Measurements from ENCODE around the gene RAB11FIP4. TPM values are rescaled to one million over a fixed set of nuclear protein-coding genes. Genes with fewer than 3 reads are reported as not detected.

Gene RAB11FIP4
- total and polyA plus RNA-seq, 9 donors, result 1.8 to 16.5 (median 6.4) TPM

GRCh38 chr17:31431852-31432658 is 40.6 kb downstream of the RAB11FIP4 start:
- H3K9me3 ChIP-seq, result no peaks in the 10 kb centered on the region
- no peaks in the 10 kb centered on the region for H3K27me3 ChIP-seq
- DNase-seq, result no peak
- no peaks in the 10 kb centered on the region for H3K4me1 ChIP-seq (ENCODE audit: insufficient read depth)
- no peak for TF ChIP-seq POLR2A (IDR thresholded peaks at IDR 0.05)
- no peak for TF ChIP-seq EP300 (IDR thresholded peaks at IDR 0.05)
- TF ChIP-seq, protein P1, sequence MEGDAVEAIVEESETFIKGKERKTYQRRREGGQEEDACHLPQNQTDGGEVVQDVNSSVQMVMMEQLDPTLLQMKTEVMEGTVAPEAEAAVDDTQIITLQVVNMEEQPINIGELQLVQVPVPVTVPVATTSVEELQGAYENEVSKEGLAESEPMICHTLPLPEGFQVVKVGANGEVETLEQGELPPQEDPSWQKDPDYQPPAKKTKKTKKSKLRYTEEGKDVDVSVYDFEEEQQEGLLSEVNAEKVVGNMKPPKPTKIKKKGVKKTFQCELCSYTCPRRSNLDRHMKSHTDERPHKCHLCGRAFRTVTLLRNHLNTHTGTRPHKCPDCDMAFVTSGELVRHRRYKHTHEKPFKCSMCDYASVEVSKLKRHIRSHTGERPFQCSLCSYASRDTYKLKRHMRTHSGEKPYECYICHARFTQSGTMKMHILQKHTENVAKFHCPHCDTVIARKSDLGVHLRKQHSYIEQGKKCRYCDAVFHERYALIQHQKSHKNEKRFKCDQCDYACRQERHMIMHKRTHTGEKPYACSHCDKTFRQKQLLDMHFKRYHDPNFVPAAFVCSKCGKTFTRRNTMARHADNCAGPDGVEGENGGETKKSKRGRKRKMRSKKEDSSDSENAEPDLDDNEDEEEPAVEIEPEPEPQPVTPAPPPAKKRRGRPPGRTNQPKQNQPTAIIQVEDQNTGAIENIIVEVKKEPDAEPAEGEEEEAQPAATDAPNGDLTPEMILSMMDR (IDR thresholded peaks at IDR 0.05), result no peak
- no peak overlapping the region for H3K27ac ChIP-seq
- no peaks in the 10 kb centered on the region for H3K36me3 ChIP-seq
- no peak overlapping the region for H3K4me3 ChIP-seq
- 61 to 72% (median 66%) methylated on average over 16 of the region's 16 CpGs for WGBS, 3 donors
- intact Hi-C loops (cut with DNase I), result loop anchor here in 2 of 4 donors (10.0 kb wide), 2 partner anchors 93 to 413 kb away; no protein-coding TSS in a partner anchor

DNA sequence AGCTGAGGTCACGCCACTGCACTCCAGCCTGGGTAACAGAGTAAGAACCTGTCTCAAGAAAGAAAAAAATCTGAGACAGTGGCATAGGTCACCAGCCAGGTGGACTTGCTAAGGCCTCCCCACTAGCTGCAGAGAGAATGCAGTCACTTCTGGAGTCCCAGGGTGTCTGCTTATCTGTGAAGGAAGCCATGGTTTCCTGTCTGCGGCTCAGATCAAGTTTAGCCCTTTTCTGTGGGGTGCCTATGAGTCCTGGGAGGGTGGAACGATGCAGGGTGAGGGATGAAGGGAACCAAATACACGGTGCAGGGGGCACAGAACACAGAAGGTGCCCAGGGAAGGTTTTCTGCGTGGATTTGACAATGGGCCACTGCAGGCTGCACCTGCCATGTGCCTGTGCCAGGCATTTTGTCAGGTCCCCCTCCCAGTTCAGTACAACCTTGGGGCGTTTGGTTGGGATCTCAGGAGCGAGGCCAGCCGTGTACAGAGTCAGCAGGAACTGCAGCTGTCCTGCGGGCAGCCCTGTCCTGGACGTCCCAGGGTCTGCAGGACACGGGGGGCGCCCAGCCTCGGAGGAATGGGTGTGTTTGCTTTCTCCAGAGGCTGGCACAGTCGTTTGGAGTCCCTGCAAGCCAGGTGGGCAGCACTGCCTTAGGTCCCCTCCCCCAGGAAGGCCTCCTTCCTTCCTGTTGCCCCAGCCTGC is 41.8 kb downstream of the RAB11FIP4 start:
- 67 to 80% (median 68%) methylated on average over 12 to 14 of the region's 14 CpGs for WGBS, 3 donors
- Histone ChIP-seq H3K27ac (no peak overlapping the region), H3K9me3 (no peaks in the 10 kb centered on the region), H3K4me1 (ENCODE audit: insufficient read depth) (no peaks in the 10 kb centered on the region), H3K27me3 (no peaks in the 10 kb centered on the region), H3K36me3 (no peaks in the 10 kb centered on the region), H3K4me3 (no peak overlapping the region)
- no peak for DNase-seq
- no peak for TF ChIP-seq POLR2A (IDR thresholded peaks at IDR 0.05)
- TF ChIP-seq, protein P1 (IDR thresholded peaks at IDR 0.05), result no peak
- intact Hi-C loops (cut with DNase I), result loop anchor here in 2 of 4 donors (10.0 kb wide), 2 partner anchors 92 to 412 kb away; no protein-coding TSS in a partner anchor

DNA sequence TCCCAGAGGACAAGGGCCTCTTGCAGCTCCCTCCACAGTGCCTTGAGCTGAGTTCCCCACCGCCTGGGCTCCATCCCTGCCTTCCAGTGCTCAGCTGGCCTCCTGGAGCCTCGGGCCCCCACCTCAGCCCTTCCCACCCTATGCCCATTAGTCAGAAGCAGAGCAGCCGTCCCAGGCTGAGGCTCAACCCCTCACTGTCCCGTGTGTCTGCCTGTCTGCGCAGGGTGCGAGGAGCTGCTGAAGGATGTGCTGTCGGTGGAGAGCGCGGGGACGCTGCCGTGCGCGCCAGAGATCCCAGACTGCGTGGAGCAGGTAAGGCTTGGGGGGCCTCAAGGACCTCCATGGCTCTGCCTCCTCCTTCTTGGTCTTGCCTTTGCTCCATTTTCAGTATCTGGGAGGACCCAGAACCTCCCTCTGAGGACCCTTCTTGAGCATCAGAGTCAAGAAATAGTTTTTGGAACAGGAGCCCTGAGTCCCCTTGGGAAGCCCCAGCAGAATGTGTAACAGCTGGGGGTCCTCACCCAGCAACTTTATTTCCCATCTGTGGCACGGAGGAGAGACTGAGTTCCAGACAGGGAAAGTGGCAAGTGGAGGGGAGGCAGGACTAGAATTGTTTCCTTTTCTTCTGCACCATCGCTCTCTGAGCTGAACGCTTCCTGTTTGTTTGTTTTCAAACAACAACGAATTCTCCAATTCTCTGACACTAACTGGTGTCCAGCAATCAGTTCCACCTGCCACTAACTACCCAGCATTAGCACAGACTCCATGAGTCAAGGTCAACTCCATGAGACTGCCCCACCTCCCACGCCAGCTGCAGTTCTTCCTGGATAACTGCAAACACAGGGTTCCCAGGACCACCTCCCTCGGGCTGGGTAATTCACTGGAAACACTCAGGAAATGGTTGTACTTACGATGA is 42.6 kb downstream of the RAB11FIP4 start:
- Histone ChIP-seq H3K27me3 (no peaks in the 10 kb centered on the region), H3K9me3 (no peaks in the 10 kb centered on the region), H3K4me1 (ENCODE audit: insufficient read depth) (no peaks in the 10 kb centered on the region), H3K27ac (no peak overlapping the region), H3K36me3 (no peaks in the 10 kb centered on the region), H3K4me3 (no peak overlapping the region)
- intact Hi-C loops (cut with DNase I), result loop anchor here in 3 of 4 donors (2.0 to 10.0 kb wide), 3 partner anchors 91 to 411 kb away; no protein-coding TSS in a partner anchor
- 57 to 68% (median 57%) methylated on average over 21 of the region's 21 CpGs for WGBS, 3 donors
- DNase-seq, result no peak
- TF ChIP-seq, protein P1 (IDR thresholded peaks at IDR 0.05), result no peak
- TF ChIP-seq POLR2A (IDR thresholded peaks at IDR 0.05), result no peak
- TF ChIP-seq EP300 (IDR thresholded peaks at IDR 0.05), result no peak

- intact Hi-C loops (cut with DNase I), result loop anchor here (2.0 to 10.0 kb wide), 7 partner anchors 43 to 410 kb away; no protein-coding TSS in a partner anchor
- no peaks in the 10 kb centered on the region for H3K4me1 ChIP-seq (ENCODE audit: insufficient read depth)
- H3K36me3 ChIP-seq, result no peaks in the 10 kb centered on the region
- no peak overlapping the region for H3K27ac ChIP-seq
- H3K9me3 ChIP-seq, result no peaks in the 10 kb centered on the region
- no peak for DNase-seq
- no peak overlapping the region for H3K4me3 ChIP-seq
- no peak for TF ChIP-seq EP300 (IDR thresholded peaks at IDR 0.05)
- TF ChIP-seq, protein P1 (IDR thresholded peaks at IDR 0.05), result no peak
- no peak for TF ChIP-seq POLR2A (IDR thresholded peaks at IDR 0.05)
- no peaks in the 10 kb centered on the region for H3K27me3 ChIP-seq
- WGBS, 3 donors, result 73 to 78% (median 77%) methylated on average over 8 of the region's 8 CpGs
Observed at GRCh38 chr17:31434727-31435050, 43.2 kb downstream of the RAB11FIP4 start.
